GM21447 (cell line): Measurements from ENCODE around the gene SFMBT2.
"Not testable (repeated sequence)": the region's sequence is repeated elsewhere in the genome, so short reads cannot be mapped to it uniquely, and the experiment has no call there.

Experiments used
- ATAC-seq: cut with Tn5 transposase; IDR thresholded peaks from one replicate; pipeline ENCODE4 v1.9.1; 2021; ENCODE audit not compliant: unreplicated experiment

SFMBT2 gene

DNA sequence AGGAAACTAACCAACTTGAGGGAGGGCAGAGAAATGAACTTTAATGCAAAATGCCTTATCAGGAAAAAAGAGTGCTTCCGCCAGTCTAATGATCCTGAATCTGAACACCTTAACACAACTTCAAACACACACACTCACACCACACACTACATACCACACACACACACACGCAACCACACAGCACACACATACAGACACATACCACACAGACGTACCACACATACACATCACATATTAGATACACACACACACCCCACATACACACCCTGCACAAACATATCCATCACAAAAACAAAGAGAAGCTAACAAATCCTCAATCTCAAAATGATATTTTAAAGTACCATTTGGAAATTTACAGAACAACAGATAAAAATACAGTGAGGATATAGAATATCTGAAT lies 175.5 kb downstream of the SFMBT2 start:
- ATAC-seq = no peak

DNA sequence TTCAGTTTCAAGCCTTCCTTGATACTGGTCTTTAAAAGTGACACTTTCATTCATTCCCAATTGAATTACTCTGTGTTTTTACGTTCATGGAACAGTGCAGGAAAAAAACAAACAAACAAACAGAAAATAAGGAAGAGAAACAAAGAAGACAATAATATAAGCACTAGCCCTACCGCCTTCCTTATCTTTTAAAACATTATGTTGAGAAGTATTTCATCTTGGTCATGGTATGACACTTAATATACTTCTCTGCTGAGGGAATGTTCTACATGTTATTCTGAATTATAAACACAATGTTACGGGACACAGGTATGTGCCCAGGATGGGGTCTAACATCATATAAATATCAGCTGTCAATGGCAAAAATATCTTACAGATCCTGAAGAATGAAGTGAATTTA lies 176.7 kb downstream of the SFMBT2 start:
- no peak for ATAC-seq

DNA sequence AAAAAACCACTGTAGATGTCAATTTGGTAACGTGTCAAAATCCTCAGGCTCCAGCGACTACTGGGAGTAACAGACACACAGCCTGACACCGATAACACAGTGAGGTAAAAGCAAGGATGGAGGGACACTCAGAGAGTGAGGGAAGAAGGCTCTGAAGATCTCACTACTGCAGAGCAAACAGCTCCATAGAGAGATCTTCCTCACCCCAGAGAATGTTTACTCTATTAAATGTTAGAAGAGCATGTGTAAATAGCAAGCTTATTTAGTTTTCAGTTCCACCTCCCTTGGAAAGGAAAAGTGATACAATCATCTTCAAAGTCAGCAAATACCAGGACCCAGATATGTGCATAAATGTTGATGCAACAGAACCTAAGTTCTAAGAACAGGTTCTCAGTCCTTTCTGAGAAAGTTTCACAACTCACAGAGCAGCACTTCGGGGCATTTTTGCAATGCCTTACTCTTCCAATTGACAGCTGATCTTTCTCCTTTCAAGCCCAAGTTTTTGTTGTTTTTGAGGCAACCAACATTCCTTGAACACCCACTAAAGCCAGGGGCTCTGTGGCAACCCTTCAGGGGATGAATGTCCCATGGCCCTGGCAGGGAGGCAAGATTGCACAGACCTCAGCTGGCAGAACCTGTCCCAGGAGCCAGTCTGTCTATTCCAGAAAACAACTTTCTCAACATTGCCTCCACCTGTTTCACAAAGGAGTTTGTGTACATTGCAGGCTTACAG lies 177.4 kb downstream of the SFMBT2 start:
- no peak for ATAC-seq

DNA sequence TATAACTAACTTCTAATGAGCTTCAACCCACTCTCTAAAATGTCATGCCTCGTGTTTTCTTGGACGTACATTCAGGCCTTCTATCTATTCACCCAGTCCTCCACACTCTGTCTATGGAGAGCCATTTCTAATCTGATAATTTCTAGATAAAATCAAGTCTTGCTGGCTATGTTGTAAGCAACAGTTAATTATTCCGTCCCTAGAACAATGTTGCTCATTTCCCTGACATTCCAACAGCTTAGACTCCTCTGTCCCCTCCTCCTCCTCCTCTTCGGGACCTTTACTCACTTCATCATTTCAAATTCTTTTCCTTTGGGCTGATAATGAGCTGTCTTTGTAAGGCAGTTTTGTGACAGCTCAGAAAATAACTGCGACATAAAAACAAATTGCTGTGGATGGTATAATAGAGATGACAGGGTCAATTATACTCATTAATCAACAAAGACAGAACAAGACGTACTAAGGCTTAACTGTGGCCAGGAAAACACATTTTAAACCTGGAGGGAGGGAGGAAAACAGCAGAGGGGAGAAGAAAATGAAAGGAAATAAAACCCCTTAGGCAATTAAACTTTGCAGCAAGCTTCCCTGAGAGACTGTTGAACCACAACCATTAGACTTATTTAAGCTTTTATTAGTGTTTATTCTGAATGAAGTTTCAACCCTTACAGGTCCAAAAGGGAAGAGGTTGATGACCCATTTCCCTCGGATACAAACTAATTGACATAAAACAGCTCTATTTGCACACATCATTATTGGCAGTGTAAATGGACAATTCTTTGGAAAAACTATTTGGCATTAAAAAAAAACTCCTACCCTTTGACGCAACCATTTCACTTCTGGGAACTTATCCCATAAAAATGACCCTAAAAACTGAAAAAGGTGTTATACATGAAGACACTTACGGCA lies 179.1 kb downstream of the SFMBT2 start:
- no peak for ATAC-seq

DNA sequence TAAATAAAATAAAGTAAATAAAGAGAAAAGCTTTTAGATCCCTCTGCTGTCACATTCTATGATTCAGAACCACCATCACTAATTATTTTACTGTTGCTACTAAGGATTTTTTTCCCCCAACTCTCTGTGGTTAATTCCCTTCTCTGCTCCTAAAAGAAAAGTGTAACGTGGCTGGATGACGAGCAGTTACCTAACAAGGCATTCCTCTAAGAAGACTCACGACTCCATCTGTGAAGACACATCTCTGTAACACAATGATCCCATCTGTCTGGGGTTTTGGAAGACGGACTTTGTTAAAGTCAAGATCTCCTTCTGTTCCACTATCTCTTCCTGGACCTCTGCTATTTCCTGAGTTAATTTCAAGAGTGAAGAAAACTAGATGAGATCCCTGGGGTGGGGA lies 179.9 kb downstream of the SFMBT2 start:
- no peak for ATAC-seq

DNA sequence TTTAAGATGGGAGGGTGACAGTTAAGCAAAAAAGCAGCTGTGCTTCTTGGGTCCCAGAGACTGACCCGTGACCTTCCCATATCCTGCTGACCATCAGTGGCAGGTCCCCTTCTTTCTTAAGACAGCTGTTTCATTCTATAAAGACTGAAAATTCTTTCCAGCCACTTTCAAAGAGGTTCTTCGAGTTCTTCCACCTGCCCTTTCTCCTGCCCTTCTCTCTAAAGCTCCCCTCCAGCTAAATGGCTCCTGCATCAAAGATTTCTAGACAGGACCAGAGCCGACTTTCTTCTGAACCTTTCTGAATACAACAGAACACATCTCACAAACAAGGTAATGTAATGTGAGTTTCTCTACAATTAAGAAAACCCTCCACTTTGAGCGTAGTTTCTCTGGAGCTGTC lies 180.8 kb downstream of the SFMBT2 start:
- ATAC-seq = no peak

DNA sequence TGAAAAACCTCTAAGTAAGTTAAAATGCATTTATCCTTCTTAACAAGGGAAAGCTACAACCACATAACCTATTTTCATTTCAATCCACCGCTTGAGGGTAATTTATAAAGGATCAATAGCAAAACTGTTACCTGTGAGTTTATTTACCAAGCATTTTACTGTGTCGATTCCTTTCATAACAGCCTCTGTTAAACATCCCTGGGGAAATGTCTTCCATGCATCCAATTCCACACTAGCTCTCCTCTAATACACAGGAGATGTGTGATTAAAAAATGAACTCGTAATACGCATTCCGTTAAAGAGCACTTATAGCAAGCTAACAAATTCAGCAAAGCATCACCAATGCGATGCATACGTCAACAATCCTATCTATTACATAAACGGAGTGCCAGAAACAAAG lies 185.7 kb downstream of the SFMBT2 start:
- no peak for ATAC-seq

DNA sequence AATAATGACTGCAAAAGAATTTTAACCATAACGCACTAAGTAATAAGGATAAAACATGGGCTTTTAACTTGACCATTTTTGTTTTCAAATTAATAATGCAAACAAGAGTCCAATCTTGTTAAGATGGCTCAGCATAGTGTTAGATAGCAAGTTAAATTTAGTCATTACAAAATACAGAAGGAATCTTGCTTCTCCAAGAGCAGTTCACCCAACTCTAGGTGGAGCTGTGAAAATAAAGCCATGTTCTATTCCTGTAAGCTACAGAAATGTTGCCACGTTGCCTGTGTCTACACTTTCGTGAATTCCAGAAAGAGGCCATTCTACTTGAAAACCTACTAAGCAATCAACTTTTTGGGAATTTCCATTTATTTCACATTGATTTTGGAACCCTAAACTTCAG lies 191.9 kb downstream of the SFMBT2 start:
- no peak for ATAC-seq

DNA sequence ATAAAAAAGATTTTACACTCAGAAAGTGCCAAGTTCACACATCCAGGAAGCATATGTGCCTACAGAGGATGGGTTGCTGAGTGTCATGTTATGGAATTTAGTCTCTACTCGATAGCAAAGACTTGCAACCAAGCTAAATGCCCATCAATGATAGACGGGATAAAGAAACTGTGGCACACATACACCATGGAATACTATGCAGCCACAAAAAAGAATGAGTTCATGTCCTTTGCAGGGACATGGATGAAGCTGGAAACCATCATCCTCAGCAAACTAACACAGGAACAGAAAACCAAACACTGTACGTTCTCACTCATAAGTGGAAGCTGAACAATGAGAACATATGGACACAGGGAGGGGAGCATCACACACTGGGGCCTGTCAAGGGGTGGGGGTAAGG lies 198.1 kb downstream of the SFMBT2 start:
- ATAC-seq = not testable (repeated sequence)

DNA sequence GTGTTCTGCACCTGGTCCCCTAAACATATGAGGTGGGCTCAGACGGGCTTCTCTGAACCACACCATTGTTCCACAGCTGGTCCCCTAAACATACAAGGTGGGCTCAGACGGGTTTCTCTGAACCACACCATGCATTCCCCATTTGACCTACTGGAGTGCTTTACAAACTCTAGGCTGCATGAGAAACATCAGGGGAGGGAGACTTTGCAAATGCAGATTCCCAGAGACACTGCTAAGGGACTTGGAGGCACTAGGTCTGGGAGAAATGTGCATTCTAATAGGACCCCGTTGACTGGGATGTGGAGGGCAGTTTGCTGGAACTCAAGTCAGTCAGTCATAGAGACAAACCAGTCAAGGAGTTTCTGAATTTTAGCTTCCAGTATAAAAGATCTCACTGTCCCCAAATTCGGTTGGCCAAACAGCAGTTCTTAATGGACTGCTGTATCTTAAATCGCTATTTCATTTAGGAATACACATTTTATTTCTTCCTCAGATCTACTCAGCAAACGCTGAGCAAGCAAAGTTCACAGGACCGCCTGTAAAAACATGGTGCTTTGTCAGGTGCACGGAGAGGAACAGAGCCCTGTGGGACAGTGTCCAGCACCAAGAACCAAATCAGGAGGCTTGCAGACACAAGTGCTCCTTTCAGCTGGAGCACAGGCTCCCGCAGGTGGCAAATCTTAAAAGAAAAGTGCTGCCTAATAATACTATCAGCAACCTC lies 198.8 kb downstream of the SFMBT2 start:
- ATAC-seq = no peak

DNA sequence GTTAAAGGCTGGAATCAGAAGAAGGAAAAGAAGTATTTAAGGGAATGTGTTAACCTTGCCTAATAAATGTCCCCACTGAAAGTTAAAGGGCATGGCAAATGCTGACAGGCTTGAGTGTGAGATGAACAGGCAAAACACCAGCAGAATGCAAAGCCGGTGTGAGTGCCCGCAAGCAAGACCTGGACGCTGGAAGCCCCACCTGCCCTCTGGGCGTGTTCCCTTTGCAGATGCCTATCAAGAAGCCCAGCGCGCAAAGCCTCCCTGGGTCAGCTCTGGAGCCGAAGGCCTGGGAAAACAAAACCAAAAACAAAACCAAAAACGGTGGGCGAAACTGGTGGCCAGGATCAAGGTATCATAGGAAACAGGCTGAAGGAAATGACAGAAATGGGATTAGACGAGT lies 200.3 kb downstream of the SFMBT2 start:
- ATAC-seq = no peak

DNA sequence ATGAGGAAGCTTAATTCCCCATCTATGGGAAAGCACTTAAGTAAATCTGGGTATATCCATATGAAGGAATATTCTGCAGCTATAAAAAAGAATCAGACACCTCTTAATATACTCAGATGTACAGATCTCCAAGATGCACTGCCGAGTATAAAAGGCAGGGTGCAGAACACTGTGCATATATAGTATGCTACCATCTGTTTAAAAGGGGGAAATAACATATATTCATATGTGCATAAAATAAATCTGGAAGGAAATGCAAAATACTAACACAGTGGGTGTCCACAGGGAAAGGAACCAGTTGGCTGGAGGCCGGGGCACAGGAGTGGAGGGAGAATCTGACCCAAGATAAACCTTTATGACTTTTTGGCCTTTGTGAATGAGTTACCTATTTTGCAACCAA lies 201.4 kb downstream of the SFMBT2 start:
- no peak for ATAC-seq

DNA sequence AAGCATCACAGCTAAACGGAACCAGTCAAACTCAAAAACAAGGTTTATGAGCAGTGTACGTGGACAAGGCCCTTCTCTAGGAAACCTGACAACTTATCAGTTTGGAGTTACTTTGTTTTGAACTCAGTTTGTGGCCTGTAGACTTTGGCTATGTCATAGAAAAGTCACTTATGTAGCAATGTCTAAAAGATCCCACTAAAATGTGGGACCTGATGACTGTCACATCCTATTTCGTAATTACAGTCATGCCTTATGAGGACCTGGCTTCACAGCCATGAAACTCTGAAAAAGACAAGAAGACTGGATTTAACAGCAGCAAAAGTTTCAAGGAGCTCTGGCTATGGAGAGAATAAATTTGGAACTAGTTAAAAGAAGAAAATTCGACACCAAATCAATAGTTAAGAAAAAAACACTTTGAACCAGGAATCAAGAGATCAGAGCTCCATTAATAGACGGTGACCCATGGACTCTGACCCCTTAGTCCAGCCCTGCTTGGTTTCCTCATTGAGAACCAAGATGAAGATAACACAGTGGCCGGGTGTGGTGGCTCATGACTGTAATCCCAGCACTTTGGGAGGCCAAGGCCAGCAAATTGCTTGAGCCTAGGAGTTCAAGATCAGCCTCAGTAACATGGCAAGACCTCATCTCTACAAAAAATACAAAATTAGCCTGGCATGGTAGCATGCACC lies 204.3 kb downstream of the SFMBT2 start:
- ATAC-seq = no peak

DNA sequence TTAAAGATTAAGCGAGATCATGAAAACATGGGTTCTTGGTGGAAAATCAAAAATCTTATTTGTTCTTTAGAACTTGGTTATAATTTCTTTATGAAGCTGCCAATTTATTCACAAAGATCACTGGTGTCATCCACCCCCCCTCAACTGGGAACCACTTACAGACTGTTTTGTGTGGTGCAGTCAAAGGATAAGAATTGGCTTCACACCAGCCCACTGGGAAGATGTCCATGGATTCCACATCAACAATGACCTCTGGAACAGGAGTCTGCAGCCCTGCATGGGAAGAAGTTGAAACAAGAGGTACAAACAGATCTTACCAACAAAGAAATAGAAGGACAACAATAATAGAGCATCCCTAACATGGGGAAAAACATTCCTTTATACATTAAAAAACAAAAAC lies 205.2 kb downstream of the SFMBT2 start:
- ATAC-seq = no peak

DNA sequence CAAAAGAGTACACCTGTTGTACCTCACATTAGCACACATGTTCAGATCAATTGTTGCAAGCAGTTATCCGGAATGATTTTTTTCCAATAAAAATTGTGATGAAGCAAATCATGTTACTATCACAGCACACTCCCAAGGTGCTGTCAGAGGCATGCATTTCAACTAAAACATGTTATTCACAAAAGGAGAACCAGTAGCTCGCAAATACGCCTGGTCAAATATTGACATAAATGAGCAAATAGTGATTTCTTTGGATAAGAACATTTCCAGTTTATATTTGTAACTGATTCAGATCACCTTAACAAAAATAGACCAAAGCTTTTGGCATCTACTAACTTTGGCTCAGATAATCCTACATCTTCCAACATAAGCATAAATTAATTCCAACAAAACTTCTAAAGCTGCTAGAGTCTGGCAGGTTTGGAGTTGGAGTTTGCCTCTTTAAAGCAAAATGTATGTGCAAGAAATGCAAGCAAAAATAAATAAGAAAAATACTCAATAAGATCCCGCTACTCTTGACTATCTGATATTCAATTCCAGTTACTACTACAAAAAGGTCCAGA lies 208.0 kb downstream of the SFMBT2 start:
- ATAC-seq = no peak

DNA sequence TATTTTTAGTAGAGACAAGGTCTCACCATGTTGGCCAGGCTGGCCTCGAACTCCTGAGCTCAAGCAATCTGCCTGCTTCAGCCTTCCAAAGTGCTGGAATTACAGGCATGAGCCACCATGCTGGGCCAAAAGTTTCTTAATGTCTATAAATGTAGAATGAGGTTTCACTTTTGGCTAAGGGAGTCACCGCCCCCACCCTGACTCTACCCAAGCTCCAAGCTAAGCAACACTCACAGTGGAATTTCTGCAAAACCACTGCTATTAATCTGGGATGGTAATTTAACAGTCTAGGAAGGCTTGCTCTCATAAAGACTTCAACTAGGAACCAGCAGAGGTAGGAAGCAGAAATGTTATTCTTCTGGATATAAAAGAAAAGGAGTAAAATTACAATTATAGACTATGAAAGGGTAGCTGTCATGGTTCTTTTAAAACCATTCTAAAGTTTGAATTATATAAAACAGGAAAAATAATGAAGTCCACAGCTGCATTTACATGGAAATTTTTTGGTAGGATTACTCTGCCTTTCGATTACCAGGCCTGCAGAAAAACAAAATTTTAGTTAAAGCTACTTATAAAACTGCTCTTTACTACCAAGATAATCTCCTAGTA lies 211.6 kb downstream of the SFMBT2 start:
- no peak for ATAC-seq

DNA sequence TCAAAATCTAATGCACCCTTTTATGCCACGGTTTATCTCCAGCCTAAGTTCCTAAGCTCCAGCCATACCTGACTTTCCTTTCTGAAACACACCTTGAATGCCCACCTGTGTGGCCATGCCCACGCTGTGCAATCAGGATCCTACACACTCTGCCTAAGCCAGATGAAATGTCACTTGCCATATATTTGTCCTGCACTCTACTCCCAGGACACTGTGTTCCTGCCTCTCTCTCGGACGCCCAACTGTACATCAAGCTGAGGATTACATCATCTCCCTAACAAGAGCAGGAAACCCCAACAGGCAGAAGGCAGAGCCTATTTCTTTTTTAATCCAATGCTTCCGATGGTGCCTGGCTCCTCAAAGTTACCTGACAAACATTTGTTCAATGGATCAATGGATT lies 214.6 kb downstream of the SFMBT2 start:
- ATAC-seq = no peak

DNA sequence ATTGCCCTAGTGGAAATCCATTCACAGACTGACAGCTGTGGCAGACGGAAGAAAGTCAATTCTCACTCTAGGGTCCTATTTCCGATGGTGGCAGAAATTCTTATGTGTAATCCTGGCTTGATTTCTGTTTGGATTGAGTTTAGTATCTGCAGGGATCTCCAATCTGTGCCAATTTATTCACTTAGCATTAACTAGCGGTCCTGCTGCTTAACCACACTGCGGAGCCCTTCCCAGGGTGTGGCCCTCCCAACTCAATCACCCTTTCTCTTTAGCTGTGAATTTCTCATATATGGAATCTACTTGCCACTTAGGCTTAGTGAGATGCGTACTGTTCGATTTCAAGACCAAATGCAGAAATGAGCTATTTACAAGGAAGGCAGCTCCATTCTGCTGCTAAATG lies 215.7 kb downstream of the SFMBT2 start:
- ATAC-seq = no peak

DNA sequence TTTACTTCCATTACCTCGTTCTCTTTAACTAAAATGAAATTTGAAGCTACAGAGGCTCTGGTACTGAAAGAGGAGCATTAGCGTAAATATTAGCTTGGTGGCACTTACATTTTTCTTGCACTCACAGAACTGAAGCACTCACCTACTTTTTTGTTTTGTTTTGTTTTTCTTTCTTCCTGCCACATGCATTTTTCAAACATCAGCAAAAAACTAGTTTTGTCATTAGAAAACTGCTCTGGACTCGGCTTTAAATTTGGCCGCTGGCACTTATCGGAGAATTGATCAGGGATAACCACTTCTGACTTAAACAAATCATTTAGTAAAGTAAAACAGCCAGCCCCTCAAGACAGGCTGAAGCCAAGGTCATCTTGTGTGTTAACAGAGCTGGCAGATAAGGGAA lies 216.3 kb downstream of the SFMBT2 start:
- ATAC-seq = no peak

DNA sequence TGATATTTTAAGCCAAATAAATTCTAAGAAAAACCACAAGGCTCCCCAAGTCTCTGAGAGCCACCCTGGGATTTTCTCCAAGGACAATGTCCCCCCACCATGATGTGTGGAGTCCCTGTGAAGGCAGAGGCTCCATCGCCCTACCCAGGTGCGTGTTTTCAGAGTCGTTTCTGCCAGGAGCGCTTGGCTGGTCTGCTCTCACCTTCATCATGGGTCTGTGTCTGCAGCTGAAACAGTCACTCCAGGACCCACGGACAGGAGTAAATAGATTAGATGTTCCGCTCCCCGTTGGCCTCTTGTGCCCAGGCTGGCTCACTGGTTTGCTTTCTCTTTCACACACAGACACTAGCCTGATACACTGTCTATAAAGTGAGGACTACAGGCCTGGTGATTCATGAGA lies 217.5 kb downstream of the SFMBT2 start:
- ATAC-seq = no peak
